NCI-H748 (cell line): ENCODE results near the gene ATP5F1D.
"Not testable (repeated sequence)": the region's sequence is repeated elsewhere in the genome, so short reads cannot be mapped to it uniquely, and the experiment has no call there.

Experiments used
- DNase-seq: peaks from one replicate; lab custom pipeline; 2025; ENCODE audit not compliant: unreplicated experiment; lab: John Stamatoyannopoulos, UW

The ATP5F1D gene

GRCh38 chr19:1241417-1242095 is at the start of gene ATP5F1D:
TSS of gene ATP5F1D (plus strand) at chr19:1241751. CDS start at chr19:1241851, 100 bp downstream.
- peak; percentile 92 for DNase-seq

- DNase-seq = no peak
These were observed 42.0 kb upstream of the ATP5F1D start for GRCh38 chr19:1199531-1199930.

GRCh38 chr19:1200614-1201013 is 40.9 kb upstream of the ATP5F1D start:
- DNase-seq = not testable (repeated sequence)

GRCh38 chr19:1205114-1206099 is 36.1 kb upstream of the ATP5F1D start, which contains the start of gene STK11:
TSS of gene STK11 (plus strand) at chr19:1205778. CDS start at chr19:1206914, 1,136 bp downstream.
- peak; percentile 95 for DNase-seq

GRCh38 chr19:1206150-1206863 is 35.2 kb upstream of the ATP5F1D start:
- DNase-seq = no peak

GRCh38 chr19:1206864-1207450 is 34.6 kb upstream of the ATP5F1D start:
- DNase-seq = peak; percentile 41

- not testable (repeated sequence) for DNase-seq
These were observed 32.7 kb upstream of the ATP5F1D start for GRCh38 chr19:1208830-1209229.

GRCh38 chr19:1210227-1210538 is 31.4 kb upstream of the ATP5F1D start:
- no peak for DNase-seq

- no peak for DNase-seq
These were observed 29.9 kb upstream of the ATP5F1D start for GRCh38 chr19:1211494-1212234.

GRCh38 chr19:1213391-1214286 is 27.9 kb upstream of the ATP5F1D start:
- no peak for DNase-seq

GRCh38 chr19:1214299-1214861 is 27.2 kb upstream of the ATP5F1D start:
- no peak for DNase-seq

- DNase-seq = no peak
These were observed 26.5 kb upstream of the ATP5F1D start for GRCh38 chr19:1214862-1215731.

- DNase-seq = no peak
These were observed 24.8 kb upstream of the ATP5F1D start for GRCh38 chr19:1216756-1217155.

- DNase-seq = peak; percentile 8
These were observed 24.2 kb upstream of the ATP5F1D start for GRCh38 chr19:1217366-1217765.

GRCh38 chr19:1218751-1219567 is 22.6 kb upstream of the ATP5F1D start:
- DNase-seq = no peak

- DNase-seq = no peak
These were observed 21.6 kb upstream of the ATP5F1D start for GRCh38 chr19:1219786-1220476.
